Measurements from ENCODE around the gene CADM2.

Gene CADM2

GRCh38 chr3:84968701-84969235, 10.0 kb downstream of the CADM2 start:
- H3K4me1 Mint-ChIP-seq (ENCODE audit: low read depth) = no peaks in the 10 kb centered on the region

GRCh38 chr3:84974347-84974746, 15.6 kb downstream of the CADM2 start:
- Mint-ChIP-seq H3K27me3 (no peaks in the 10 kb centered on the region), H3K36me3 (no peaks in the 10 kb centered on the region), H3K9me3 (ENCODE audit: low read depth) (no peaks in the 10 kb centered on the region), H3K4me1 (ENCODE audit: low read depth) (no peaks in the 10 kb centered on the region), H3K27ac (no peak overlapping the region), H3K4me3 (no peak overlapping the region)

More at GRCh38 chr3:84968701-84969235, 10.0 kb downstream of the CADM2 start:
- Mint-ChIP-seq H3K4me3 (no peak overlapping the region), H3K9me3 (ENCODE audit: low read depth) (no peaks in the 10 kb centered on the region), H3K27ac (no peak overlapping the region), H3K27me3 (no peaks in the 10 kb centered on the region), H3K36me3 (no peaks in the 10 kb centered on the region)

- no peaks in the 10 kb centered on the region for H3K27me3 Mint-ChIP-seq
- H3K27ac Mint-ChIP-seq = no peak overlapping the region
- H3K4me1 Mint-ChIP-seq (ENCODE audit: low read depth) = no peaks in the 10 kb centered on the region
- H3K36me3 Mint-ChIP-seq = no peaks in the 10 kb centered on the region
- H3K4me3 Mint-ChIP-seq = no peak overlapping the region
- H3K9me3 Mint-ChIP-seq (ENCODE audit: low read depth) = no peaks in the 10 kb centered on the region
These were observed 18.2 kb downstream of the CADM2 start for GRCh38 chr3:84977021-84977420.

- H3K4me1 Mint-ChIP-seq (ENCODE audit: low read depth) = no peaks in the 10 kb centered on the region
- no peaks in the 10 kb centered on the region for H3K36me3 Mint-ChIP-seq
- no peaks in the 10 kb centered on the region for H3K27me3 Mint-ChIP-seq
- no peak overlapping the region for H3K27ac Mint-ChIP-seq
- H3K9me3 Mint-ChIP-seq (ENCODE audit: low read depth) = no peaks in the 10 kb centered on the region
- no peak overlapping the region for H3K4me3 Mint-ChIP-seq
These were observed 20.1 kb downstream of the CADM2 start for GRCh38 chr3:84978843-84979242.

GRCh38 chr3:84980011-84980410, 21.2 kb downstream of the CADM2 start:
- no peaks in the 10 kb centered on the region for H3K4me1 Mint-ChIP-seq (ENCODE audit: low read depth)
- H3K36me3 Mint-ChIP-seq = no peaks in the 10 kb centered on the region
- no peak overlapping the region for H3K4me3 Mint-ChIP-seq
- no peaks in the 10 kb centered on the region for H3K27me3 Mint-ChIP-seq
- no peak overlapping the region for H3K27ac Mint-ChIP-seq
- H3K9me3 Mint-ChIP-seq (ENCODE audit: low read depth) = no peaks in the 10 kb centered on the region

GRCh38 chr3:84980456-84980855, 21.7 kb downstream of the CADM2 start:
- no peaks in the 10 kb centered on the region for H3K36me3 Mint-ChIP-seq
- H3K27me3 Mint-ChIP-seq = no peaks in the 10 kb centered on the region
- H3K4me3 Mint-ChIP-seq = no peak overlapping the region
- H3K9me3 Mint-ChIP-seq (ENCODE audit: low read depth) = no peaks in the 10 kb centered on the region
- no peaks in the 10 kb centered on the region for H3K4me1 Mint-ChIP-seq (ENCODE audit: low read depth)
- H3K27ac Mint-ChIP-seq = no peak overlapping the region

- no peak overlapping the region for H3K27ac Mint-ChIP-seq
These were observed 24.7 kb downstream of the CADM2 start for GRCh38 chr3:84983490-84983889.

GRCh38 chr3:84984429-84984828, 25.6 kb downstream of the CADM2 start:
- no peaks in the 10 kb centered on the region for H3K27me3 Mint-ChIP-seq
- H3K27ac Mint-ChIP-seq = no peak overlapping the region
- no peak overlapping the region for H3K4me3 Mint-ChIP-seq
- H3K36me3 Mint-ChIP-seq = no peaks in the 10 kb centered on the region
- H3K9me3 Mint-ChIP-seq (ENCODE audit: low read depth) = peaks cover 6% of the 10 kb centered on the region
- no peaks in the 10 kb centered on the region for H3K4me1 Mint-ChIP-seq (ENCODE audit: low read depth)

More at GRCh38 chr3:84983490-84983889, 24.7 kb downstream of the CADM2 start:
- Mint-ChIP-seq H3K36me3 (no peaks in the 10 kb centered on the region), H3K4me1 (ENCODE audit: low read depth) (no peaks in the 10 kb centered on the region), H3K27me3 (no peaks in the 10 kb centered on the region), H3K9me3 (ENCODE audit: low read depth) (peaks cover 6% of the 10 kb centered on the region), H3K4me3 (no peak overlapping the region)

GRCh38 chr3:84985795-84986194, 27.0 kb downstream of the CADM2 start:
- H3K9me3 Mint-ChIP-seq (ENCODE audit: low read depth) = peaks cover 6% of the 10 kb centered on the region
- no peaks in the 10 kb centered on the region for H3K4me1 Mint-ChIP-seq (ENCODE audit: low read depth)

GRCh38 chr3:84987706-84988504, 29.1 kb downstream of the CADM2 start:
- peaks cover 6% of the 10 kb centered on the region for H3K9me3 Mint-ChIP-seq (ENCODE audit: low read depth)
- H3K4me3 Mint-ChIP-seq = no peak overlapping the region
- H3K27ac Mint-ChIP-seq = no peak overlapping the region
- no peaks in the 10 kb centered on the region for H3K4me1 Mint-ChIP-seq (ENCODE audit: low read depth)
- no peaks in the 10 kb centered on the region for H3K27me3 Mint-ChIP-seq
- no peaks in the 10 kb centered on the region for H3K36me3 Mint-ChIP-seq

More at GRCh38 chr3:84985795-84986194, 27.0 kb downstream of the CADM2 start:
- Mint-ChIP-seq H3K4me3 (no peak overlapping the region), H3K27ac (no peak overlapping the region), H3K36me3 (no peaks in the 10 kb centered on the region), H3K27me3 (no peaks in the 10 kb centered on the region)

GRCh38 chr3:84989102-84989501, 30.3 kb downstream of the CADM2 start:
- H3K27ac Mint-ChIP-seq = no peak overlapping the region
- no peak overlapping the region for H3K4me3 Mint-ChIP-seq
- H3K27me3 Mint-ChIP-seq = no peaks in the 10 kb centered on the region
- H3K36me3 Mint-ChIP-seq = no peaks in the 10 kb centered on the region
- H3K4me1 Mint-ChIP-seq (ENCODE audit: low read depth) = no peaks in the 10 kb centered on the region
- H3K9me3 Mint-ChIP-seq (ENCODE audit: low read depth) = peaks cover 12% of the 10 kb centered on the region

- Mint-ChIP-seq H3K9me3 (ENCODE audit: low read depth) (peaks cover 14% of the 10 kb centered on the region), H3K4me3 (no peak overlapping the region), H3K27me3 (no peaks in the 10 kb centered on the region), H3K4me1 (ENCODE audit: low read depth) (no peaks in the 10 kb centered on the region), H3K36me3 (no peaks in the 10 kb centered on the region), H3K27ac (no peak overlapping the region)
These were observed 32.7 kb downstream of the CADM2 start for GRCh38 chr3:84991422-84991900.

- H3K4me1 Mint-ChIP-seq (ENCODE audit: low read depth) = no peaks in the 10 kb centered on the region
- H3K36me3 Mint-ChIP-seq = no peaks in the 10 kb centered on the region
- H3K27me3 Mint-ChIP-seq = no peaks in the 10 kb centered on the region
These were observed 35.2 kb downstream of the CADM2 start for GRCh38 chr3:84993956-84994355.

GRCh38 chr3:84998545-84998944, 39.8 kb downstream of the CADM2 start:
- peaks cover 8% of the 10 kb centered on the region for H3K9me3 Mint-ChIP-seq (ENCODE audit: low read depth)
- H3K27me3 Mint-ChIP-seq = no peaks in the 10 kb centered on the region
- H3K27ac Mint-ChIP-seq = no peak overlapping the region
- H3K4me3 Mint-ChIP-seq = no peak overlapping the region
- no peaks in the 10 kb centered on the region for H3K36me3 Mint-ChIP-seq
- H3K4me1 Mint-ChIP-seq (ENCODE audit: low read depth) = no peaks in the 10 kb centered on the region

More at GRCh38 chr3:84993956-84994355, 35.2 kb downstream of the CADM2 start:
- H3K4me3 Mint-ChIP-seq = no peak overlapping the region
- H3K27ac Mint-ChIP-seq = no peak overlapping the region
- H3K9me3 Mint-ChIP-seq (ENCODE audit: low read depth) = peaks cover 8% of the 10 kb centered on the region

- H3K27ac Mint-ChIP-seq = no peak overlapping the region
- no peaks in the 10 kb centered on the region for H3K36me3 Mint-ChIP-seq
- no peaks in the 10 kb centered on the region for H3K9me3 Mint-ChIP-seq (ENCODE audit: low read depth)
- no peak overlapping the region for H3K4me3 Mint-ChIP-seq
- H3K4me1 Mint-ChIP-seq (ENCODE audit: low read depth) = no peaks in the 10 kb centered on the region
- no peaks in the 10 kb centered on the region for H3K27me3 Mint-ChIP-seq
These were observed 44.7 kb downstream of the CADM2 start for GRCh38 chr3:85003479-85003878.
